ENCODE results near the gene MOBP.

The MOBP gene

DNA sequence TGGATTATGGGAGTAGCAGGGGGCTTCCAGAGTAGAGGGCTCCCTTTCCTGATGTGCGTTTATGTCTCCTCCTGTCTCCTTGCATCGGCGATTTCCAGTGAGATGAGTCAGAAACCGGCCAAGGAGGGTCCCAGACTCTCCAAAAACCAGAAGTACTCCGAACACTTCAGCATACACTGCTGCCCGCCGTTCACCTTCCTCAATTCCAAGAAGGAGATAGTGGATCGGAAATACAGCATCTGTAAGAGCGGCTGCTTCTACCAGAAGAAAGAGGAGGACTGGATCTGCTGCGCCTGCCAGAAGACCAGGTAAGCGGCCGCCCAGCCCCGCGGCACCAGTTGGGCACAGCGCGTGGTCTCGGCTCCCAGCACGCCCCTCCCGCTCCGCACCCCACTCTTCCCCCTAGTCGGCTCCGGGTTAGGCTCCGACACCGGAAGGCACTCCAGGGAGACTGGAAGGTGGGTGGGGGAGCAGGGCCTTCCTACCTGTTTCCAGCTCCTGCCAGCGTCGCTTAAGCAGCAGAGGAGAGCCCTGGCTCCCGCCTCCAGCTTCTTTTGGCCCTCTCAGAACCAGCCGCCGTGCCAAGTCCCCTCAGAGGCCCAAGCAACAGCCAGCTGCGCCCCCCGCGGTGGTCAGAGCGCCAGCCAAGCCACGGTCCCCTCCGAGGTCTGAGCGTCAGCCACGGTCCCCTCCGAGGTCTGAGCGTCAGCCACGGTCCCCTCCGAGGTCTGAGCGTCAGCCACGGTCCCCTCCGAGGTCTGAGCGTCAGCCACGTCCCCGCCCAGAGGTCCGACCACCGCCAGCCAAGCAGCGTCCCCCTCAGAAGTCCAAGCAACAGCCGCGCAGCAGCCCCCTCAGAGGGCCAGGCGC, 34.7 kb downstream of the MOBP start:
- TF ChIP-seq, protein P1, sequence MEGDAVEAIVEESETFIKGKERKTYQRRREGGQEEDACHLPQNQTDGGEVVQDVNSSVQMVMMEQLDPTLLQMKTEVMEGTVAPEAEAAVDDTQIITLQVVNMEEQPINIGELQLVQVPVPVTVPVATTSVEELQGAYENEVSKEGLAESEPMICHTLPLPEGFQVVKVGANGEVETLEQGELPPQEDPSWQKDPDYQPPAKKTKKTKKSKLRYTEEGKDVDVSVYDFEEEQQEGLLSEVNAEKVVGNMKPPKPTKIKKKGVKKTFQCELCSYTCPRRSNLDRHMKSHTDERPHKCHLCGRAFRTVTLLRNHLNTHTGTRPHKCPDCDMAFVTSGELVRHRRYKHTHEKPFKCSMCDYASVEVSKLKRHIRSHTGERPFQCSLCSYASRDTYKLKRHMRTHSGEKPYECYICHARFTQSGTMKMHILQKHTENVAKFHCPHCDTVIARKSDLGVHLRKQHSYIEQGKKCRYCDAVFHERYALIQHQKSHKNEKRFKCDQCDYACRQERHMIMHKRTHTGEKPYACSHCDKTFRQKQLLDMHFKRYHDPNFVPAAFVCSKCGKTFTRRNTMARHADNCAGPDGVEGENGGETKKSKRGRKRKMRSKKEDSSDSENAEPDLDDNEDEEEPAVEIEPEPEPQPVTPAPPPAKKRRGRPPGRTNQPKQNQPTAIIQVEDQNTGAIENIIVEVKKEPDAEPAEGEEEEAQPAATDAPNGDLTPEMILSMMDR (IDR thresholded peaks at IDR 0.05; ENCODE audit: control insufficient read depth, insufficient read depth, low read depth, low read length, missing control alignments): no peak
- no peak overlapping the region for H3K4me3 ChIP-seq (ENCODE audit: control insufficient read depth, low read depth, low read length)
- DNase-seq (ENCODE audit: low read depth): no peak

DNA sequence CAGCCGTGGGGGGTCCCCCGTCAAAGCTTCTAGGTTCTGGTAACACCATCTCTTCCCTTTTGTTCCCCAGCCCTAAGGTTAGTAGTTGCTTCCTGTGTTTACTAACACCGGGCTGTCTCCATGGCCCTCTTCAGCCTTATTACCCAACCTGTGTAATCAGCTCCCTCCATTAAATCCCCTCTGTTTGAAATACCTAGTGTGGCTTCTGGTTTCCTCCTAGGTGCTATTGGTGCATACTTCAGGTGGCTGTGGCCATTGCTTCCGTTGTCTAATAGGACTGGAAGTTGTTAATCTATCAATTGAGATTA, 35.3 kb downstream of the MOBP start:
- no peak for DNase-seq (ENCODE audit: low read depth)
- TF ChIP-seq, protein P1 (IDR thresholded peaks at IDR 0.05; ENCODE audit: control insufficient read depth, insufficient read depth, low read depth, low read length, missing control alignments): no peak
- H3K4me3 ChIP-seq (ENCODE audit: control insufficient read depth, low read depth, low read length): no peak overlapping the region

DNA sequence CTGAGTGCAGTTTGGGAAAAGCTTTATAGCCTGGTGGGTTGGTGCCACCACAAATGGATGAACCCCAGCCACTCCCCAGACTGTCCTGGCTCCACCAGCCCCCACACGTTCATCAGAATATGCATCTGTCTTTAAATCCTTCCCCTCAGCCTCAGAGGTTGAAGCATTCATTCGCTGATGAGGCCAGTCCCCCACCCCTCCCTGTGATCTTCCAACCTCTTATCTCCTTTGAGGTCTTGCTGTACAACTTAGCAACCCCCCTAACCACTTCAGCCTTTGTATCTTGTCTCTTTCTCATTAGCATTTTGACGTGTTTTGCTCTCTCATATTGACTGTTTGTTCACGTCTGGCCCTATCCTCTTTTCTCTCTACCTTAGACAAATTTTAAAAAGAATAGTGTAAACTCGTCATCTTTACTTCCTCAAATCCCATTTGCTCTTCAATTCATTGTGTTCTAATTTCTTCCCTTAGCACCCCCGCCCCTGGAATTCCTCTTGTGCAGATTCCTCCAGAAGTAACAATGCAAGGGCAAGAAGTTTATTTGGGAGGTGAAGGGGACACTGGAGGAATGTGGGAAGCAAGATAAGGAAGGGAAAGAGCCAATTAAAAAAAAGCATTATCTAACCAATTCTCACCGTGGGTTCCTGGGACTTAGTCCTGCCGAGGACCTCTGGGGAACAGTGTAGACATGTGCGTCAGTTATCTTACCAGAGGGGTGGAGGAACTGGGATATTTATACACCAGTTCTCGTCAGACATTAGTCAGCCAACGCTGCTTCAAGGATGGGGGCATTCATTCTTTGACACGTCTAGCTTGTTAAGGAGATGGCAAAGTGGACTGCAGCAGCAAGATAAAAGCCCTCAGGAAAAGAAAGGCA, 38.6 kb downstream of the MOBP start:
- DNase-seq (ENCODE audit: low read depth): no peak
- H3K4me3 ChIP-seq (ENCODE audit: control insufficient read depth, low read depth, low read length): no peak overlapping the region
- TF ChIP-seq, protein P1 (IDR thresholded peaks at IDR 0.05; ENCODE audit: control insufficient read depth, insufficient read depth, low read depth, low read length, missing control alignments): no peak

DNA sequence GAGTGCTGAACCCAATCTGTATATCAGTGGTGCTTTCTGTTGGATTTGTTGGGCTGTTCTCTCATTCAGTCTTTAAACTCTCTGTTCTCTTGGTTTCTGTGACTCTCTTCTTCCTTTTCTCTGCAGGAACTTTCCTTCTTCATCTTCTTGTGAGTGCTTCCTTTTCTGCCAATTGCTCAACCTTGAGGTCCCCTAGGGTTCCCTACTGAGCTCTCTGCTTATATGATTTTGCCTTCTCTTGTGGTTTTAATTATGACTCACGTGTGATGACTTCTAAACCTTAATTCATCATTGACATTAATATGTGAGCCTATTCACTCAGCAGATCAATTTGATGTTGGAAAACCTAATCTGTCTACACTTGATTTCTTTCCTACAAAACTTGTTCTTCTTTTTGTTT, 39.4 kb downstream of the MOBP start:
- TF ChIP-seq, protein P1 (IDR thresholded peaks at IDR 0.05; ENCODE audit: control insufficient read depth, insufficient read depth, low read depth, low read length, missing control alignments): no peak
- no peak overlapping the region for H3K4me3 ChIP-seq (ENCODE audit: control insufficient read depth, low read depth, low read length)
- no peak for DNase-seq (ENCODE audit: low read depth)

DNA sequence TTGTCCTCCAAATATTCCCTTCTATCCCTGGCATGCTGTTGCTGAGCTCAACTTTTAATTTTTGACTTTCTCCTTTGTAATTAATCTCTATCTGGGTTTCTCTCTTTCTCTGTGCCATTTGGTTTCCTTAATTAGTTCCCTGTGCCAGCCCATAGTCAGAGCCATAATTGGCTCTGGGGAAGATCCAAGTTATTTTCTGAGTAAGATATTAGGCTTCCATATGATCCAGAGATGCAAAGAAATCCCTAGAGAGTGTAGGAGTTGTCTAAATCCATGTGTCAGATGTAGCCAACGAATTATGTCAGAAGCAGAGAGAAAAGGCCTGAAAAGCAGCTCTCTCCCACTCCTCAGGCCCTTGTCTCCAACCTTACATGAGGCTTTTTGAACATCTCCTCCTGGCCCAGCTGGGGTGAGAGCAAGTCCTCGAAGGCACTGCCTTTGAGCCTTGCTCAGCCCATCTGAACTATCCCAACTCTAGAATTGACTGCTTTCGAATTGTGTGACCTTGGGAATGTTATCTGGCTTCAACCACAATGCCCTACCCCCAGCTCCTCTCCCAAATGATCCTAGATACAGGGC, 46.4 kb downstream of the MOBP start:
- H3K4me3 ChIP-seq (ENCODE audit: control insufficient read depth, low read depth, low read length): no peak overlapping the region
- TF ChIP-seq, protein P1 (IDR thresholded peaks at IDR 0.05; ENCODE audit: control insufficient read depth, insufficient read depth, low read depth, low read length, missing control alignments): no peak
- DNase-seq (ENCODE audit: low read depth): no peak

DNA sequence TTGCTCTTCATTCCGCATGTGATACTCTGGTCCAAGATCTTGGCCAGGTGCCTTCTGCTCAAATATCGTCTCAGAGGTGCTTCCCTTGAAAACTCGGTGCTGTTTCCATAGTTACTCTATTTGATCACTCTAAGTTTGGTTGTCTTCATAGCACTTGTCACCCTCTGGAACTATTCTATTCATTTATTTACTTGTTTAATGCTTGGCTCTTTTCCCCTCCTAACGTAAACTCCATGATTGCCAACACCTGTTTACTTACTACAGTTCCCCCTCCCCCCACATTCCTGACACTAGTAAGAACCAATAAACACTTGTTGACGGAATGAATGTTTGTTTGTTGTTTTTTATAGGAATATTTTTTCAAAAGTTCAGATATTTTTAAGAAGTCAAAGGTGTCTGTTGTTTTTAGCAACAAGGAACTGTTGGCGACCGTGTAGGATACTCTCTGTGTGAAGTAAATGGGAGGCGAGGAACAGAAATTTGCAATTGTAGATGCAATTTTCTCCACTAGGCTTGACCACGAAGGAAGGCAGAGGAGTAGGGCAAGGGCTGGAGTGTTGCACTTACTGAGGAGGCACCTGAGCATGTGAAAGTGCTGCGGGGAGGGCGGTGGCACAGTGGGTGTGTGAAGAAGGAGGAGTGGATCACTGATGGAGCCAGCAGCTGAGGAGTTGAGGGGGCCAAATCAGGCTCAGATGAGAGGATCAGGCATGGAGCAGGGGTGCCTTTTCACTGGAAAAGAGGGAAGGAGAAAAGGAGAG, 48.4 kb downstream of the MOBP start:
- DNase-seq (ENCODE audit: low read depth): no peak
- TF ChIP-seq, protein P1 (IDR thresholded peaks at IDR 0.05; ENCODE audit: control insufficient read depth, insufficient read depth, low read depth, low read length, missing control alignments): no peak
- H3K4me3 ChIP-seq (ENCODE audit: control insufficient read depth, low read depth, low read length): no peak overlapping the region
